ENCODE data around the gene LCNL1.

Gene LCNL1

GRCh38 chr9:136974817-136975535 lies 7.8 kb upstream of the LCNL1 start:
- Histone ChIP-seq H3K36me3 (ENCODE audit: control insufficient read depth, insufficient read depth, low read length) (no peaks in the 10 kb centered on the region), H3K4me1 (ENCODE audit: control insufficient read depth, insufficient read depth, low read length) (peaks cover 19% of the 10 kb centered on the region), H3K4me3 (ENCODE audit: low read length) (no peak overlapping the region), H3K27me3 (ENCODE audit: control insufficient read depth, insufficient read depth, low read length) (peaks cover 5% of the 10 kb centered on the region), H3K9me3 (ENCODE audit: control insufficient read depth, low read length) (no peaks in the 10 kb centered on the region), H3K9ac (ENCODE audit: low read length) (no peak overlapping the region)

GRCh38 chr9:136975644-136976043 lies 7.1 kb upstream of the LCNL1 start:
- no peak overlapping the region for H3K4me3 ChIP-seq (ENCODE audit: low read length)
- no peak overlapping the region for H3K9ac ChIP-seq (ENCODE audit: low read length)
- H3K4me1 ChIP-seq (ENCODE audit: control insufficient read depth, insufficient read depth, low read length): peaks cover 19% of the 10 kb centered on the region

GRCh38 chr9:136977223-136977622 lies 5.6 kb upstream of the LCNL1 start, which contains the start of gene PTGDS:
Gene PTGDS, plus strand, starts transcription at chr9:136977504. Its CDS starts 75 bp downstream, at chr9:136977579.
- no peak within 1 kb of the TSS for H3K9ac ChIP-seq (ENCODE audit: low read length)
- peaks cover 19% of the 10 kb centered on the region for H3K4me1 ChIP-seq (ENCODE audit: control insufficient read depth, insufficient read depth, low read length)
- no peaks in the 10 kb centered on the region for H3K9me3 ChIP-seq (ENCODE audit: control insufficient read depth, low read length)
- H3K36me3 ChIP-seq (ENCODE audit: control insufficient read depth, insufficient read depth, low read length): no peaks in the 10 kb centered on the region
- no peak within 1 kb of the TSS for H3K4me3 ChIP-seq (ENCODE audit: low read length)
- H3K27me3 ChIP-seq (ENCODE audit: control insufficient read depth, insufficient read depth, low read length): peaks cover 3% of the 10 kb centered on the region

More at GRCh38 chr9:136975644-136976043, 7.1 kb upstream of the LCNL1 start:
- no peaks in the 10 kb centered on the region for H3K36me3 ChIP-seq (ENCODE audit: control insufficient read depth, insufficient read depth, low read length)
- no peaks in the 10 kb centered on the region for H3K9me3 ChIP-seq (ENCODE audit: control insufficient read depth, low read length)
- peaks cover 4% of the 10 kb centered on the region for H3K27me3 ChIP-seq (ENCODE audit: control insufficient read depth, insufficient read depth, low read length)

- H3K9me3 ChIP-seq (ENCODE audit: control insufficient read depth, low read length): no peaks in the 10 kb centered on the region
- H3K27me3 ChIP-seq (ENCODE audit: control insufficient read depth, insufficient read depth, low read length): peaks cover 3% of the 10 kb centered on the region
- H3K9ac ChIP-seq (ENCODE audit: low read length): no peak overlapping the region
- H3K4me1 ChIP-seq (ENCODE audit: control insufficient read depth, insufficient read depth, low read length): peaks cover 19% of the 10 kb centered on the region
- no peaks in the 10 kb centered on the region for H3K36me3 ChIP-seq (ENCODE audit: control insufficient read depth, insufficient read depth, low read length)
- H3K4me3 ChIP-seq (ENCODE audit: low read length): no peak overlapping the region
Measured at GRCh38 chr9:136977649-136978072, 5.1 kb upstream of the LCNL1 start.

- no peaks in the 10 kb centered on the region for H3K9me3 ChIP-seq (ENCODE audit: control insufficient read depth, low read length)
- no peak overlapping the region for H3K9ac ChIP-seq (ENCODE audit: low read length)
- H3K36me3 ChIP-seq (ENCODE audit: control insufficient read depth, insufficient read depth, low read length): no peaks in the 10 kb centered on the region
- peaks cover 5% of the 10 kb centered on the region for H3K27me3 ChIP-seq (ENCODE audit: control insufficient read depth, insufficient read depth, low read length)
- H3K4me3 ChIP-seq (ENCODE audit: low read length): no peak overlapping the region
- H3K4me1 ChIP-seq (ENCODE audit: control insufficient read depth, insufficient read depth, low read length): peaks cover 19% of the 10 kb centered on the region
Measured at GRCh38 chr9:136978073-136978864, 4.5 kb upstream of the LCNL1 start.

GRCh38 chr9:136978865-136979544 lies 3.8 kb upstream of the LCNL1 start:
- Histone ChIP-seq H3K9ac (ENCODE audit: low read length) (no peak overlapping the region), H3K9me3 (ENCODE audit: control insufficient read depth, low read length) (no peaks in the 10 kb centered on the region), H3K4me3 (ENCODE audit: low read length) (no peak overlapping the region), H3K36me3 (ENCODE audit: control insufficient read depth, insufficient read depth, low read length) (no peaks in the 10 kb centered on the region), H3K4me1 (ENCODE audit: control insufficient read depth, insufficient read depth, low read length) (peaks cover 19% of the 10 kb centered on the region), H3K27me3 (ENCODE audit: control insufficient read depth, insufficient read depth, low read length) (peaks cover 10% of the 10 kb centered on the region)

- Histone ChIP-seq H3K36me3 (ENCODE audit: control insufficient read depth, insufficient read depth, low read length) (no peaks in the 10 kb centered on the region), H3K4me1 (ENCODE audit: control insufficient read depth, insufficient read depth, low read length) (peaks cover 17% of the 10 kb centered on the region), H3K27me3 (ENCODE audit: control insufficient read depth, insufficient read depth, low read length) (peaks cover 20% of the 10 kb centered on the region), H3K4me3 (ENCODE audit: low read length) (no peak overlapping the region), H3K9me3 (ENCODE audit: control insufficient read depth, low read length) (no peaks in the 10 kb centered on the region), H3K9ac (ENCODE audit: low read length) (no peak overlapping the region)
Measured at GRCh38 chr9:136979769-136980587, 2.8 kb upstream of the LCNL1 start.

- Histone ChIP-seq H3K4me3 (ENCODE audit: low read length) (no peak overlapping the region), H3K27me3 (ENCODE audit: control insufficient read depth, insufficient read depth, low read length) (peaks cover 28% of the 10 kb centered on the region), H3K9ac (ENCODE audit: low read length) (no peak overlapping the region), H3K36me3 (ENCODE audit: control insufficient read depth, insufficient read depth, low read length) (no peaks in the 10 kb centered on the region), H3K4me1 (ENCODE audit: control insufficient read depth, insufficient read depth, low read length) (peaks cover 8% of the 10 kb centered on the region), H3K9me3 (ENCODE audit: control insufficient read depth, low read length) (no peaks in the 10 kb centered on the region)
Measured at GRCh38 chr9:136980669-136981478, 1.9 kb upstream of the LCNL1 start.

- no peak overlapping the region for H3K9ac ChIP-seq (ENCODE audit: low read length)
- H3K4me3 ChIP-seq (ENCODE audit: low read length): no peak overlapping the region
- no peaks in the 10 kb centered on the region for H3K9me3 ChIP-seq (ENCODE audit: control insufficient read depth, low read length)
- H3K36me3 ChIP-seq (ENCODE audit: control insufficient read depth, insufficient read depth, low read length): no peaks in the 10 kb centered on the region
- peaks cover 7% of the 10 kb centered on the region for H3K4me1 ChIP-seq (ENCODE audit: control insufficient read depth, insufficient read depth, low read length)
- H3K27me3 ChIP-seq (ENCODE audit: control insufficient read depth, insufficient read depth, low read length): peaks cover 31% of the 10 kb centered on the region
Measured at GRCh38 chr9:136981588-136982231, 1.1 kb upstream of the LCNL1 start.

- H3K9me3 ChIP-seq (ENCODE audit: control insufficient read depth, low read length): no peaks in the 10 kb centered on the region
- peaks cover 31% of the 10 kb centered on the region for H3K27me3 ChIP-seq (ENCODE audit: control insufficient read depth, insufficient read depth, low read length)
- H3K4me1 ChIP-seq (ENCODE audit: control insufficient read depth, insufficient read depth, low read length): no peaks in the 10 kb centered on the region
- H3K9ac ChIP-seq (ENCODE audit: low read length): no peak overlapping the region
- H3K36me3 ChIP-seq (ENCODE audit: control insufficient read depth, insufficient read depth, low read length): no peaks in the 10 kb centered on the region
- H3K4me3 ChIP-seq (ENCODE audit: low read length): no peak overlapping the region
Measured at GRCh38 chr9:136983167-136983566, 374 bp downstream of the LCNL1 start.
